Central memory CD4-positive, alpha-beta T cell (primary cell): ENCODE data around the gene CFAP141.
"Not testable (repeated sequence)": the region's sequence is repeated elsewhere in the genome, so short reads cannot be mapped to it uniquely, and the experiment has no call there.

ENCODE experiments used
- DNase-seq: peaks from one replicate; pipeline ENCODE4 v3.0.0; 2022

CFAP141 gene

DNA sequence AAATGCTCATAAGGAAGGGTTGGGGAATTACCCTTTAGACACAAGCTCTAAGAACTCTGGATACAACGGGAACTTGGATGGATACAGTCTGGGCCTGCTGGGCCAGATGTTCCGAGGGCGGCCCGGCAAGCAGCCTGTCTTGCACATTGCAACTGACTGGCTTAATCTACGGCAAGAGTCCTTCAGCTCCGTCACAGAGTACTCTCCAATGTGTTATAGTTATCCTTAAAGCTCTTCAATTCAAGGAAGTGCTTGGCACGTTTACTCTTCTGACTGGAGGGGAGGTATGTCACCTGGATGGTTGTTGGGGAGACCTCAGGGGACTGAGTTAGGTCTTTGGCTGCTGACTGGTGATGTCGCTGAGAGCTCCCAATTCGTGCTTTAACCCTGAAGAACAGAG is 1.1 kb upstream of the CFAP141 start:
- no peak for DNase-seq

DNA sequence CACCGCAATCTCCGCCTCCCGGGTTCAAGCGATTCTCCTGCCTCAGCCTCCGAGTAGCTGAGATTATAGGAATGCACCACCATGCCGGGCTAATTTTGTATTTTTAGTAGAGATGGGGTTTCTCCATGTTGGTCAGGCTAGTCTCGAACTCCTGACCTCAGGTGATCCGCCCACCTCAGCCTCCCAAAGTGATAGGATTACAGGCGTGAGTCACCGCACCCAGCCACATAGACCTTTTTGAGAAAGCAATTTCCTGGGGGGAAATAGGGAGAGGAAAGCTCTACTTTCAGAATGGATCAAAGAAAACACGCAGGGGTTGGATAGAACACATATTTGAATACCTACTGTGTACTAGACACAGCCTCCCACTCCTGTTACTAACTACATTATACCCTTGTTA is 355 bp downstream of the CFAP141 start:
- DNase-seq: not testable (repeated sequence)

DNA sequence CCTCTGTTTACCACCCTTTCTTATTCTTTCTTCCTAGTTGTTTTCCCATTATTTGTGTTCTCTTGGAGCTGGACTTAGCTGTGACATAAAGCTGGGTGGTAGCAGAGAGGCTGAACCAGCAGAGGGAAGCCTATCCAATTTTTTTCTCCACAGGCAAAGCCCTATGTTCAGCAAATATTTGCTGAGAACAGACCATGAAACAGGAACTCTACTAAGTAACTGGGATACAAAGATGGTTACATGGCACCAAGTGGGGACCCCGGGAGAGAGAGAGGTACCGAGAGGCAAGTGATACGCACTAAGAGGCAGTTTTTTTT is 6.6 kb downstream of the CFAP141 start:
- DNase-seq: no peak

DNA sequence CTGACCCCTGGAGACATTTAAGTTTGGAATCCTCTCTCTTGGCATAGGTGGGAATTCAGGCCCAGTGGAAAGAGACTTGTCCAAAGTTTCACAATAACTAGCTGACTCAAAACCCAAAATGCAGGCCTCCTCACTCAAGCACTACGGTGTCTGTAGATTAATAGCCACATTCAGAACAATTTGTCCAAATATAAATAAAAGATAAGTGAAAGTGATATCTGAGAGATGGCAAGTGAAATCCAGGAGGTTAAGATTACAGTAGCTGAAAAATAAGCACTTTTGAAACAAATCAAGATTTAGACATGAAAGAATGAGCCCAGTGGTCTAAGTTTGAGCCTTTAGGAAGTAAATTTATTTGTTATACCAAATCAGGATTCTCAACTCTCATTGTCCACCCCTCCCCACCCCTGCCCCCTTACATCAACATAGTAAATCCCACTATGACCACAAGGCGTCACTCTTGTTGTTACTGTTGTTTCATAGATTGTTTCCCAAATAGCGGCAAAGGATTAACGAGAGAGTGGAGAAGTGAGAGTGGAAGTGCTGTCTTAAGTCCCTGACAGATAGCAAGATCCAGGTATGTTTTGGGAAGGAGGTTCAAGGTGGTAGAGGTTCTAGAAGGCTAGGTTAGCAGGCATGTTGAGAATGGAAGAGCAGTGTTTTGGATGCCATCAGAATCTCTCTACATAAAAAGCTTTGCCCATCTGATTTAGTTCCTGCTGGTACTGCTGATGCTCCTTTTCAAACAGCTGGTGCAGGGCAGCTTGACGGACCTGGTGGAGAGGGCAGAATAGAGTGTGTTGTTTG is 7.2 kb downstream of the CFAP141 start:
- peak; percentile 50 for DNase-seq

DNA sequence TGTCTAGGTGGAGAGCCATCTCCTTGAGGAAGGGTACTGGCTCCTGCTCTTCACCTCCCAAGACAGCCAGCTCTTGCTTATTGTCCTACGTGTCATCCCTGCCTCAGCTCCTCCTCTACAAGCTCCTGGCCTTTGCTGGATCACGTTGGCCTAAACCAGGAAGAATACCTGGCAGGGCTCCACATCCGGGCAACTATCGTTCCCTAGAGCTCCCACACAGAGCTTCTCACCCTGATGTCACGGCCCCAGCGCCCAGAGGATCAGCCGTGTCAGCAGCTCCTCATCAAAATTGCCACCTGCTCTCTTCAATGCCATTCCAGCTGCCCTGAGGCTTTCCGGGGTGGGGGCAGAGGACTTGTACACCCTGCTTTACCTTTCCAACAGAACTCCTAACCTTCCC is 12.3 kb downstream of the CFAP141 start:
- no peak for DNase-seq

DNA sequence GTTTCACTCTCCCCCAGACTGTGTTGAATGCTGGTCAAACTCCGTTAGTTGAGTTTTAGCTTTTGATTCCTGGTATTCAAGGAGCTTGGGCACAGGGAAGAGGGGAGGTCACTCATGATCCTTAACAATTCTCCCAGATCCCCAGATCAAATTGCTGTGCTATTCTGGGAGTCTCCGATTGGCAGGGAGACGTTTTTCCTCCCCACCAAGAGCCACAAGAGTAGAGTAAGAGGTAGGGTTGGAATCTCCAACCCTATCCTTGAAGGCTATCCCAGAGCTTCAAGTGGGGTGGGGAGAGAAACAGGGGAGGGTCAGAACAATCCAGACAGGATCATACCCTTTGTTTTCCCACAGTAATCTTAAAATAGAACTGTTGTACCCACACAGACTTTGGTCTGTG is 13.7 kb downstream of the CFAP141 start:
- no peak for DNase-seq

DNA sequence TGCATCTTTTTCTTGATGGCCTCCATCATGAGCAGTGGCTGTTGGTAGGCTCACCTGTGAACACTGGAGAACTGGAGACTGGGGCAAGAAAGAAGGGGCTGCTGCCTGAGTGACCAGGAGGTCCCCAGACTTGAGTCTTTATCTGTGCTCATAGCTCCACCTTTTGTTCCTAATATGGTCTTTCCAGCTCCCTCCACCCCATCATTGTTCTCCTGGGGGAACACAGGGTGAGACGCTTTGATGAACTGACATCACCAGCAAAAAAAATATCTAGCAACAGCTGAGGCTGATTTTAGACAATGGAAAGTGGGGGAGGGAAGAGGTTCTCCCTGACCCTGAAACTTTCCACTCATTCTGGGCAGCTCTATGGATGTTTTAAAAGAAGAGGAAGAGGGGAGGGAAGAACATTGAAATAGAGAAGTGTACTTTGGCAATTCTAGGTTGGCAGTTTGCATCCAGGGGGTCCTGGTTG is 14.1 kb downstream of the CFAP141 start, which contains the start of gene TPM3:
TSS of gene TPM3 (minus strand) at position 111 of the 472 bp plus-strand sequence. CDS start at position 29, 82 bp downstream.
- no peak for DNase-seq

DNA sequence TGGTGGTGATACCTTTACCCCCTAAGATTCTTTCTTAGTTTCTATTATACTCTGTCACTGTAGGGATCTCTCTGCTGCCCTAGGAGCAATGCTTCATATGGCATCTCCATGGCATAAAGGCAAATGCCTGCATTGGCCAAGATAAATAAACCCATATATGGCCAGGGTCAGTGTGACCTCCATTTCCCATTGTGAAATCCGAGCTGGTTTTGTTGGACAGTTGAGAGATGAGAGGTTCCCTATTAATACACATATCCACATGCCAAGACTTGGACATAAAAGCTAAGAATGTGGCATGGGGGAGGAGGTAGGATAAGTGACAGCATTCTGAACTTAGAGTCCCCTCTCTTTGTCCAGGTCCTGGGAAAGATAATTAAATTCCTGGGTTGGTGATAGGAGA is 15.6 kb downstream of the CFAP141 start:
- DNase-seq: no peak

DNA sequence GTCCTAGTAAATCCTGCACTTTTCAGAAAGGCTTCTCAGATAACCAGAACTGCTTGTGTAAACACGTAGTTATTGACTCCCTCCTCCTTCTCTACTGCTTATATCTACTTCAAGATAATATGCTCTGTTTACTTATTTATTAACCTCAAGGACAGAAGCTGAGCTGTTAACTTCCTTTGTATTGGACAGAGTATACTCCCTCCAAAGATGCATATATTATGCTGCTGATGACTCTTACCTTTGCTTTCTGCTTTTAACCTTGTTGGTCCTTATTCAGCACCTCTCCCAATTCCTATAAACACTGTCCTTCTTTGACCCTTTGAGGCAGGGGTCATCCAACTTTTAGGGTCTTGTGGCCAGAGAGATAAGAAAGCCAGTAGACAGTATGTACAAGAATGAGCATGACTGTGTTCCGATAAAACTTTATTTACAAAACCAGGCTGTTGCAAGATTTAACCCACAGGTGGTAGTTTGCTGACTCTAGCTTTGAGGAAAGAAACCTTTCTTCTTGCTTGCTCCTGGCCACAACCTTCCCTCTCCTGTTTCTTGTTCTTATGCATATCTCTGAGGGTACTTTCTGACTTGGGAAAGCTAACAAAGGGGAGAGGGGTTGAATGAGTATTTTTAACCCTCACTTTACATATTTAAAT is 19.2 kb downstream of the CFAP141 start:
- DNase-seq: no peak

DNA sequence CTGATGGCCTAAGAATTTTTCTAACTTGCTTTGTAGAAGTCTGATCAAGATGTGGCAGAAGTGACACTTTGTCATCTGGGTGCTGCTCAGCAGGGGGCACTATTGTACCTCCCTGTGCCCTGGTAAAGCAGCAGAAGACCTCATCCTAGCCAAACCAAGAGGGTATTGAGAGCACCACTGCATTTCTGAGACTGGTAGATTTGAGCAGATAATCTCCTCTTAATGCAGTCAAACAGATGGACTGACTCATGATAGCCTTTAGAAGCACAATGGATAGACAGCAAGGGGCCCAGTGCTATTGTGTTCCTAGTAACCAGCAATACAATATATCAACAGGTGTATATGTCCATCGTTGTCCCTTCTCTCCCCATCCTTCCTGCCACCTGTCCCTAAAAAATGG is 20.0 kb downstream of the CFAP141 start:
- DNase-seq: peak; percentile 52

DNA sequence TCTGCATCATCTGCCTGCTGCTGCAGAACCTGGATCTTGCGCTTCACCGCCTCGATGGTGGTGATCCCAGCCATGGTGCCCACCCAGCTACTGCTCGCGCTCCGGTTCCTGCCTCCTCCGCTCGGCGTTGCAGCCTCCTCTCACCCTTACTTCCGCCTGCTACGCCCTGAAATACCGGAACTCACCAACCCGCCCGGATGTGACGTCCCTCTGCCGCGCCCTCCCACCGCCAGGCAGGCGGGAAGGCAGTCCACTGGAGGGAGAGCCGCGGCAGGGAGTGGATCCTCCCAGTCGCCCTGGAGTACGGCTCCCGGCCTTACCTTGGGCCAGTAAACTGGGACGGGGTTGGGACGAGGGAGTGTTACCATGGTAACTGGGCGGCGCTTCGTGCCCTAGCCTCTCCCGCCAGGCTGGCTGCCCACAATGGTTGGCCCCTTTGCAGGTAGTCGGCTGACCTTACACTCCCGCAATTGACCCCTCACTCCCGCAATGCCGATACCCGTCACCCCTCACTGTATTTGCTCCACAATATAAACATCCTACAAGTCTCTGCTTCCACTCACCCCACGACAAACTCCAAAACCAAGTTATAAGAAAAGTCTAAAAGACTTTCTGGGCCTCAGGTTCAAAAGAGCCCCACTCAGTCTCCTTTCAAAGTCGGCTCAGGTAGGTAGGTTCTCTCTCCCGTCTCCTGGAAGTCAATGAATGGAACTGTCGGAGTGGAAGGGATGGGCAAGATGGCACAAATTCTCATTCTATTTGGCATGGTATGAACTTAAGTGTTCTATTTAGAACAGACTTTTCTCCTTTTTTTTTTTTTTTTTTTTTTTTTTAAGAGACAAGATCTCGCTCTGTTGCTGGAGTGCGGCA is 22.9 kb downstream of the CFAP141 start:
- DNase-seq: peak; percentile 92

DNA sequence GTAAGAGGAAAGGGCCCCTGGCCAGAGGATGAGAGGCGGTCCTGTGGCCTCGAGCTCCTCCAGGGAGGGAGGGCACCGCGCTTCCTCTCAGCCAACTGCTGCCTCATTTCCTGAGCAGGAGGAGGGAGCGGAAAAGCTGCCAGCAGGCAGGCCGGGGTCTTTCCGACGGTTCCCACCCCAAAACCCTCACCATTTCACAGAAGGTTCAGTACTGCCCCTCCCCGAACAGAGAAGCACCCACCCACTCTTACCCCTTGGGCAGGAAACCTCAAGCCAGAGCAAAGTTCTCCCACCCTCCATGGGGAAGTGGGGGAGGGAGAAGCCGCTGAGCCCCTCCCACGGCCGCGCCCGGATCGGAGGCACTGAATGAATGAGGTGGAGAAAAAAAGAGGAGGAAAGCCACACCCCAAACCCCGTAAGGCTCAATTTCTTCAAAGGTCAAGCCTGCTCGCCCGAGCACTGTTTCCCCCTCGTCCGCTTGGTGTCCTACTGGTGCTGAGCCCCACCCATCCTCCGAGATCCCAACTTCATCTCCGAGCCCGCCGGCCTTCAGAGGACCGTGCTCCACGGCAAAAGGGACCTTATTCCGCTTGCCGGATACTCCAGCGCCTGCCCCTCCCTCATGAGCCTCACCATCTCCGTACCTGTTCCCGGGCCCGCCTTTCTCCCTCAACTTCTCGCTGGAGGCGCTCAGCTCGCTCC is 23.6 kb downstream of the CFAP141 start:
- DNase-seq: peak; percentile 74

DNA sequence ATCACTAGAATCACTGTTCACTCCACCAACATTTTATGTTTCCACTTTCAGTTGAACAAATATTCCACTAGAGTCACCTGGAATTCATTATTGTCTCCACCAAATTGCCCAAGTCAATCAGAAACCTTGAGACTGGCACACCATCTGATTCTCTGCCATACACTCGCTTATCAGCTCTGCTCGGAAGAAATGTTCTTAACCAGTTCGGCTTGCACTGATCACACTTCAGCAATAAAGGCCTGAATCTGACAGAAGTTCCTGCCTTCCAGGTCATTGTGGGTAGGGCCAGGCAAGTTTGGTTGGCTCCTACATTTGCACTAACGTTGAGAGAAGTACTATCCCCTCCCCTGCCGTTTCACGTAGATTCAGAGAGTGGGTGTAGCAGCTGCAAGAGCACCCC is 24.2 kb downstream of the CFAP141 start:
- DNase-seq: no peak

DNA sequence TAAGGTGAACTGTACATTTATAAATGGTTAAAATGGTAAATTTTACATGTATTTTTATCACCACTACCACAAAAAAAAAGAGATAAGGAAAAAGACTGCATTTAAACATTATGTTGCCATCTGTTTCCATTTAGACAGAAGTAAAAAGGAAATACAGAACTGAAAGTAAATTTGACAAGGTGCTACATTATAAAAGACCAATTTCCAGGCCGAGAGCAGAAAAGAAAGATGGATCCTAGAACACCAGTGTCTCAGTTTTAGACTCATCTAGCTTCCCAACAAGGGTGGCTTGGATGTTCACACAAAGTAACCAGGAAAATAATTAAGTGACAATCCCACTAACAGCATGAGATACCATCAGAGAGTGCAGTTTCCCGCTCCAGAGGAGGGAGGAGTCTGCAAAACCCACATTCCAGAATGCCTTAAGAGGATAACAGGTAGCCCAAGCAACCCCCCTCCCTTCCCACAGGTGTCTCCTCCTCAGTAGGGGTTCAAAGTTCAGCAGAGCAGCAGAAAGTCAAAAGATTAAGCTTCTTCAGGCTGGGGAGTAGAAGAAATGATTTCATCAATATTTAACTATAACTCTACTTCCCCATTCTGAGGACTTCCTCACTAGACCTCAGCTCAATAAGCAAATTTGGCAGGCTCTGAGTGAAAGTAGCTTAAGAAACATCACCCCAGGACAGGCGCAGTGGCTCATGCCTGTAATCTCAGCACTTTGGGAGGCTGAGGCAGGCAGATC is 26.0 kb downstream of the CFAP141 start:
- no peak for DNase-seq

DNA sequence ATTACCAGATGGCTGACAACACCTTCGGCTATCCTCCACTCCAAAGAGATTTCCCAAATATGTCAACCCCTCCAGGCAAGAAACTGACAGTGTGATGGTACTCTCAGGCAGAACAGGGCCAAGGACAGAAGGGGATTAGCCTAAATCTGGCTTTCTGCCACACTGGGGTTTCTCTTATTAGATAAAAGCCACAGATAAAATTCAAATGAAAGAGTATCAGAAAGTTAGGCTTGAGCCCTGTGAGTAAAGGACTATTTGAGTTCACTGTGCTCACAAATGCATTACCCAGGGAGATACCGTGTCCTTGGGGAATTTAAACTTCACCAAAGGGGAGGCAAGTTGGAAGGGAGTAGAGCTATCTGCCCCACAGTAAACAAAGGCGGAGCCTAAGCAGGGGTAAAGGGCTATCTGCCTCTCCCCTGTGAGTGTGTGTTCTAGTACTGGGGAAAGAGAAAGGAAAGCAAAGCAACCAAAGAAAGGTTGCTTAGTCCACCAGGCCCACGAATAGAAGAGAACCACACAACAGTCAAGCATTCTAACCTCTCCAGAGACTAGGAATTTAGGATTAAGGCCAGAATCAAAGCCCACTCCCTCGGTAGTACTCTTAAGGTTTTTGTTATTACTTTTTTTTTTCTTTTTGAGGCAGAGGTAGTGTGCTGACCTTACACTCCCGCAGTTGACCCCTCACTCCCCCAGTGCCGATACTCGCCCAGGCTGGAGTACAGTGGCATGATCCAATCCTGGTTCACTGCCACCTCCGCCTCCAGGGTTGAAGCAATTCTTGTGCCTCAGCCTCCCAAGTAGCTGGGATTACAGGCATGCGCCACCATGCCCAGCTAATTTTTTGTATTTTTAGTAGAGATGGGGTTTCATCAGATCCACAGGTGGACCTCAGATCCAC is 27.0 kb downstream of the CFAP141 start:
- DNase-seq: no peak

DNA sequence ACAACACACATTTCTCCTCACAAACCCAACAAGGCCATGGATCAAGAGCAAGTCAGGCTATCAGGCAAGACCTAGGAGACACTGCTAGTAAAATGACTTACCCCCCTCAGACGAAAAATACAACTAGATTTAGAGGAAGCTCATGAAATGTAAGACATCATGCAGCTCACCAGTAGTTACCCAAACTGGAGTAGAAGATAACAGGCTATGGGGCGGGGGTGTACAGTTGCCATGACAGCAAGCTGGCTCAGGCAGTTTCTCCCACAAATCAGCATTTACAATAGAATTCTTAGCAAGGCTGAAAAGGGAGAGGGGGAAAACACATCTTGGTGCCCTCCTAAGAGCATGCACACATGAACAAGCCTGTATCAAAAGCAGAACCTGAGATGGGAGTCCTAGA is 28.1 kb downstream of the CFAP141 start:
- no peak for DNase-seq

DNA sequence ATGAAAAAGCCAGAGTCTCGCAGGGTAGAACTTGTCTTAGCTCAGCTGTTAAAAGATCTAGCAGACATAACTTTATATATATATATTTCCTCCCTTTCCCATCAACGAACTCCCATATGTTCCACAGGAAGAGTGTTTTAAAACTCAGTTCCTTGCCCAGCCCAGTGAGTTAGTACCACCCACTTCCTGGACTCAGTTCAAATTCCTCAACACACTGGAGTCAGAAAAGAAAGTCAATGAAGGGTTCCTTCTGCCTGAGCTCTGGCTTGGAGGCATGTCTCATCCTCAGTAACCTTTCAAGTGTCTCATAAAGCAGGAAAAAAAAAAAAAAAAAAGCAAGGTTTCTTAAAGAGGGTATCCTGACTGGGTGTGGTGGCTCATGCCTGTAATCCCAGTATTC is 29.8 kb downstream of the CFAP141 start:
- no peak for DNase-seq

DNA sequence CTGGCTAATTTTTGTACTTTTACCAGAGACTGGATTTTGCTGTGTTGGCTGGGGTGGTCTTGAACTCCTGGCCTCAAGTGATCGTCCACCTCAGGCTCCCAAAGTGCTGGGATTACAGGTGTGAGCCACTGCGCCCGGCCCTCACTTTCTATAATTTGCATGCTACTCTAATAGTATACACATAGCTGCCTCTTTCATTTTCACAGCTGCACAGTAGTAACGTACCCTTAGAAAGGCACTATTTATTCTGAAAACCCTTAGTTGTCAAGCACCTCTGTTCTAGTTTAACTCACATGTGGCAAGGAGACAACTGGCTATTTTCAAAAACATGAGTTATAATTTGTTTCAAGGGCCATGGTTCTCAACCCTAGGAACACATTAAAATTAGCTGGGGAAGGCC is 31.5 kb downstream of the CFAP141 start:
- no peak for DNase-seq

DNA sequence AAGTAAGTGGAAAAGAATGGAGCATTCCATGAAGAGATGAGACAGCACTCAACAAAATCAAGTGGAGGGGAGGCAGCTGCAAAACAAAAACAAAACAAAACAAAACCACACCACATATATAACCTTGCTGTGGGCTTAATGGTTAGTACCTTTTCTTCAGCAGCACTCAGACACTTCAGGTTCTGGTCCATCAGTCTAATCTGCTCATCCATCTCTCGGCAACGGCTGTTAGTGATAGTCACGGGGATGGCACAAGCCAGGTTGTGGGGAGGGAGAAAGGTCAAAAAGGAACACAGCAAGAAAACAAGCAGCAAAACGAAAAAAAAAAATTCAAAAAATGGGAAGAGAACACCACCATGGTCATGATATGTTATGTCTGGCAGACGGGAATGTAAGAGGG is 34.3 kb downstream of the CFAP141 start:
- no peak for DNase-seq

DNA sequence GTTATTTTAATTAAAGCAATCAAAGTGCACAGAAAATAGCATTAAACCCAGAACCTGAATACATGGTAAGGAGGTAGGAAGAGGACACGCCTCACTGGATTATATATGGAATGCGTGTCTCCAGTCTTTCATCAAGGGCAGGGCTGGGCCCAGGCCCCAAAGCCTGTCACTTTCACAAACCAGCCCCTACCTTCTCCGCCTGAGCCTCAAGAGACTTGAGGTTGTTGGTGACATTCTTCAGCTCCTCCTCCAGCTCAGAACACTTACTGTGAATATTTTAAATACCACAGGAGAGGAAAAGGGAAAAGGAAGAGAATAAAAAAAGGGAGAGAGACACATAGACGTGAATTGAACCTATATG is 34.9 kb downstream of the CFAP141 start:
- no peak for DNase-seq
